Measurements from ENCODE around the gene NSF. TPM values are rescaled to one million over a fixed set of nuclear protein-coding genes. Genes with fewer than 3 reads are reported as not detected.
A peak's percentile ranks its signal among the peaks of the same experiment; 100 is the strongest.
"Not testable (repeated sequence)": the region's sequence is repeated elsewhere in the genome, so short reads cannot be mapped to it uniquely, and the experiment has no call there.

Gene NSF
- total RNA-seq, 1 donor from 2014 or later: 36.6 TPM

- DNase-seq (ENCODE audit: low spot score): no peak
- peaks cover 31% of the 10 kb centered on the region for H3K4me1 Mint-ChIP-seq (ENCODE audit: unreplicated experiment)
- no peak for TF ChIP-seq CTCF (IDR thresholded peaks at IDR 0.05; ENCODE audit: unreplicated experiment)
- no peak overlapping the region for H3K27ac Mint-ChIP-seq (ENCODE audit: unreplicated experiment)
- no peaks in the 10 kb centered on the region for H3K9me3 Mint-ChIP-seq (ENCODE audit: unreplicated experiment)
- peaks cover 4% of the 10 kb centered on the region for H3K36me3 Mint-ChIP-seq (ENCODE audit: low read depth, unreplicated experiment)
- no peak overlapping the region for H3K4me3 Mint-ChIP-seq (ENCODE audit: unreplicated experiment)
- H3K27me3 Mint-ChIP-seq (ENCODE audit: unreplicated experiment): peaks cover 7% of the 10 kb centered on the region
Observed at GRCh38 chr17:46792071-46792470, 201.6 kb downstream of the NSF start.

GRCh38 chr17:46793023-46793422 lies 202.6 kb downstream of the NSF start:
- peaks cover 32% of the 10 kb centered on the region for H3K4me1 Mint-ChIP-seq (ENCODE audit: unreplicated experiment)
- not testable (repeated sequence) for H3K36me3 Mint-ChIP-seq (ENCODE audit: low read depth, unreplicated experiment); H3K27ac Mint-ChIP-seq (ENCODE audit: unreplicated experiment); H3K27me3 Mint-ChIP-seq (ENCODE audit: unreplicated experiment); H3K4me3 Mint-ChIP-seq (ENCODE audit: unreplicated experiment); H3K9me3 Mint-ChIP-seq (ENCODE audit: unreplicated experiment); DNase-seq (ENCODE audit: low spot score)

- Mint-ChIP-seq H3K4me1 (ENCODE audit: unreplicated experiment) (peaks cover 32% of the 10 kb centered on the region), H3K27ac (ENCODE audit: unreplicated experiment) (no peak overlapping the region), H3K4me3 (ENCODE audit: unreplicated experiment) (no peak overlapping the region), H3K36me3 (ENCODE audit: low read depth, unreplicated experiment) (peaks cover 4% of the 10 kb centered on the region), H3K9me3 (ENCODE audit: unreplicated experiment) (no peaks in the 10 kb centered on the region), H3K27me3 (ENCODE audit: unreplicated experiment) (peaks cover 7% of the 10 kb centered on the region)
- no peak for DNase-seq (ENCODE audit: low spot score)
- TF ChIP-seq CTCF (IDR thresholded peaks at IDR 0.05; ENCODE audit: unreplicated experiment): no peak
Observed at GRCh38 chr17:46793541-46793940, 203.1 kb downstream of the NSF start.

- peaks cover 4% of the 10 kb centered on the region for H3K36me3 Mint-ChIP-seq (ENCODE audit: low read depth, unreplicated experiment)
- no peaks in the 10 kb centered on the region for H3K9me3 Mint-ChIP-seq (ENCODE audit: unreplicated experiment)
- H3K27ac Mint-ChIP-seq (ENCODE audit: unreplicated experiment): no peak overlapping the region
- H3K4me3 Mint-ChIP-seq (ENCODE audit: unreplicated experiment): no peak overlapping the region
- H3K27me3 Mint-ChIP-seq (ENCODE audit: unreplicated experiment): peaks cover 7% of the 10 kb centered on the region
- TF ChIP-seq CTCF (IDR thresholded peaks at IDR 0.05; ENCODE audit: unreplicated experiment): no peak
- peaks cover 28% of the 10 kb centered on the region for H3K4me1 Mint-ChIP-seq (ENCODE audit: unreplicated experiment)
- DNase-seq (ENCODE audit: low spot score): no peak
Observed at GRCh38 chr17:46794318-46794717, 203.8 kb downstream of the NSF start.

- DNase-seq (ENCODE audit: low spot score): no peak
- peaks cover 24% of the 10 kb centered on the region for H3K4me1 Mint-ChIP-seq (ENCODE audit: unreplicated experiment)
- peaks cover 8% of the 10 kb centered on the region for H3K27me3 Mint-ChIP-seq (ENCODE audit: unreplicated experiment)
- peak overlapping the region; percentile 43 for H3K27ac Mint-ChIP-seq (ENCODE audit: unreplicated experiment)
- H3K9me3 Mint-ChIP-seq (ENCODE audit: unreplicated experiment): no peaks in the 10 kb centered on the region
- no peak overlapping the region for H3K4me3 Mint-ChIP-seq (ENCODE audit: unreplicated experiment)
- TF ChIP-seq CTCF (IDR thresholded peaks at IDR 0.05; ENCODE audit: unreplicated experiment): no peak
- H3K36me3 Mint-ChIP-seq (ENCODE audit: low read depth, unreplicated experiment): peaks cover 2% of the 10 kb centered on the region
Observed at GRCh38 chr17:46795379-46795952, 205.0 kb downstream of the NSF start.
